IPS DF 19.7 (cell line): ENCODE results near the gene FARP1.

Experiments
- DNase-seq: peaks from one replicate; pipeline ENCODE4 v3.0.0-alpha.2; 2013; ENCODE audit warnings: low read depth, low spot score

FARP1 gene

DNA sequence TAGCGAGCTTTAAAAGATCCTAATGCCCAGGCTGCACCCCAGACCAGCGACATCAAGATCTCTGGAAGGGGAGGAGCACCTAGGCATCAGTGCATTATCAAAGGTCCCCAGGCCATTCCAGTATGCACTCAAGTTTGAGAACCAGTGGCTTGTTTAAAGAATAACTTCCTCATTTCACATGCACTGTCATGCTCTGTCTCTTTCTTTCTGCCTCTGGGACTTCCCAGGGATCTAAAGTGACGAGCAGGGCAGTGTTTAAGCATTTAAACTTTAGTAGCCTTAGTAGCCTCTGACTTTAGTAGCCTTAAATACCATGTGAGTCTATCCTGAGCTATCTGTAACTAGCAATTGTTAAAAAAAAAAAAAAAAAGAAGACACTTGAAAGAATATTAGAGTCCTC lies 8.9 kb upstream of the FARP1 start:
- DNase-seq = no peak

- DNase-seq = no peak
Observed at GRCh38 chr13:98134901-98135300, 8.0 kb upstream of the FARP1 start.

- no peak for DNase-seq
Observed at GRCh38 chr13:98141091-98141490, 1.8 kb upstream of the FARP1 start.

GRCh38 chr13:98141509-98142379 lies 1.1 kb upstream of the FARP1 start:
- DNase-seq = no peak

DNA sequence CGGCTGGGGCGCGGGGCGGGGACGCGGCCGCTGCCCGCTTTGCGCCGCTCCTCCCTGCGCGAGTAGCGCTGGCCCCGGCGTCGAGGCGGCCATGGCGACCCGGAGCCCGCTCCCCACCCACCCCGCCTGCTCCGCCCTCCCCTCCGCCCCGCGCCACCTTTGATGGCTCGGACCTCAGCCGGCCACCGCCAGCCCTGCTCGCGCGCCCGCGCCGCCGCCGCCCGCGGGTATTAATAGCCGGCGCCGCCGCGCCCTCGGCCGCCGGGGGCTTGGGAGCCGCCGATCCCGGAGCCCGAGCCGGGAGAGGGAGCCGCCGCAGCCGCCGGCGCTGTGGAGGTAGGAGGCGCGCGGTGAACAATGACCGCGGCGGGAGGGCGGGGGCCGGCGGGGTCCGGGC lies 261 bp downstream of the FARP1 start:
- no peak for DNase-seq

GRCh38 chr13:98143601-98144026 lies 720 bp downstream of the FARP1 start:
- no peak for DNase-seq

- DNase-seq = no peak
Observed at GRCh38 chr13:98144027-98144741, 1.3 kb downstream of the FARP1 start.

DNA sequence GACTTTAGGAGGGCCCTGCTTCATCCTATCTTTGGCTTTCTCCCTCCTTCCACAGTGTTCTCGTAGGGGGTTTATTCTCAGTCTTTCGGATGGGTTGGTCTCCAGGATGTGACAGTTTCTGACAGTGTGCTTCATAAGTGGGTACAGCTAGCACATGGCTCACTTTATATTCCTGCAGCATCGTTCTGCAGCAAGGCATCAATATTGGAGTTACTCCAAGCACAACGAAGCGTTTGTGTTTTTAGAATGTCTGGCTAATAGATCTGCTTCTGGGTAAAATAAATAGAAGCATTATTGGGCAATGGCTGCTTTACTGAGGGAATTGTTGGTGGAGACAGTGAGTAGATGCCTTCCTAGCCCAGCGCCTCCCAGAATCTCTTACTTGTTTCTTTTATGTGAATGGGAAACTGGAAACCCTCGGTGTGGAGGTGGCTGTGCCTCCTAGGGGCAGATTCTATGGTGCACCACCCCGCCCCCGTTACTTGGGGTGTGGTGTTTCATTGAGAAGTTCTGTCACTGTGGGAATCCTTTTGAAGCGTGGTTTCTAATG lies 2.0 kb downstream of the FARP1 start:
- no peak for DNase-seq

GRCh38 chr13:98147521-98147920 lies 4.6 kb downstream of the FARP1 start:
- DNase-seq = no peak

- DNase-seq = no peak
Observed at GRCh38 chr13:98150832-98151479, 8.1 kb downstream of the FARP1 start.

- DNase-seq = no peak
Observed at GRCh38 chr13:98155475-98156109, 12.7 kb downstream of the FARP1 start.

- DNase-seq = no peak
Observed at GRCh38 chr13:98156259-98156658, 13.4 kb downstream of the FARP1 start.

GRCh38 chr13:98157188-98157587 lies 14.3 kb downstream of the FARP1 start:
- no peak for DNase-seq

DNA sequence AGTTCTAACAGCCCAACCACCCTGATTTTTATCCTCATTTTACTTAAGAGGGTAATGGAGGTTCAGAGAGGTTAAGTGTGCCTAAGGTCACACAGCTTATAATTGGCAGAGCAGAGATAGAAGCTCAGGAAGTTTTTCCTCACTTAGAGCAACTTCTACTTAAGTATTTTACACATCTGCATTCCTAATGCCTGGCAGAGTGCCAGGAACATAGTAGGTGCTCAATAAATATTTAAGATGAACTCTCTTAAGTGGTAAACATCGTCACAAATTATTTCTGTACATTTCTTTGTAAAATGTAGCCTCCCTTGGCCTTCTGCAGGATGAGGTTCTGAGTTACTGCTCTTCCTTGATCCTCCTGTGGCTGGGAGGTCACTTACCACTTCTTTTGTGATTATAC lies 14.7 kb downstream of the FARP1 start:
- no peak for DNase-seq

DNA sequence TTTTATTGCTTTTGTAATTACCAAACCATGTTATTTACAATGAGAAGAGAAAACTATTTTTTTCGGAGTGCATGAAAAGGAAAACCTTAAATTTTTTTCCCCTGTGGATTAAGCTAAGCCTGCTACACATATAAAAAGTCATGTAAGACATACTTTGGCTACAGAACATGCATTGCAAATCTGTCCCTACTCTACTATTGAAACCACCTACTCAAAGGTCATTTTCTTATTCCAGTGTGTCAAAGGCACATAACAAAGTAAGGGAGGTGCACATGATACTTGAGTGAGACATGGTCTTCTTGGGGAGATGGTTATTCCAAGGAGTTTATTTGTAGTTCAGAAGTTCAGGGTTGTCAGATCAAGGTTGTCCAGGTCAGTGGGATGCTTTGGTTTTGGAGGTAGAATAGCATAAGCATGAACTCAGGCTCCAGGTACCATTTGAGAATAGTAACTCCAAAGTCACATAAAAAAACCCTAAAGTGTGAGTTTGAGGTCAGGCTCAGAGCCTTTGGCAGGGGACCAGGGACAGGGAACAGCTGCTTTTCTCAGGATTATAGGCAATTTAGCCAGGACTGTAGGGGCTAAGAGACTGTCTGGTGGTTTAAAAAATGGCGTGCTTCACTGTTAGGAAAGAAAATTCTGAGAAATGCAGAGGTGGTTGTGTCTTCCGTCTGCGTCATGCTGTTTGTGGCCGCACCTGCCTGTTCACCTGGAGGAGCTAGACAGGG lies 15.4 kb downstream of the FARP1 start:
- DNase-seq = no peak

- no peak for DNase-seq
Observed at GRCh38 chr13:98162935-98163334, 20.0 kb downstream of the FARP1 start.

DNA sequence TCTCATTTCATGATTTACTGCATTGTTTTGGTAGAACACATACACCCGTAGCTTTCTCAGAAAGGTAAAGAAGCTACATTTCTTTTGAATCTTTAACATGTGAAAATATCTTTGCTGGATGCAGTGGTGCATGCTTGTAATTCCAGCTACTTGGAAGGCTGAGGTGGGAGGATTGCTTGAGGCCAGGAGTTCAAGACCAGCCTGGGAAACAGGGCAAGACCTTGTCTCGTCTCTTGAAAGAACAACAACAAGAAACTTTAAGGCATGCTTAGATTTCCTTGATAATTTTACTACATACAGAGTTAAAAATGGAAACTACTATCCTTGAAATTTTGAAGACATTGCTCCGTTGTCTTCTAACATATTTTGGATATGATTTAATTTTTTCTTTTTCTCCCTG lies 26.4 kb downstream of the FARP1 start:
- DNase-seq = no peak

- no peak for DNase-seq
Observed at GRCh38 chr13:98171900-98172589, 29.2 kb downstream of the FARP1 start.

DNA sequence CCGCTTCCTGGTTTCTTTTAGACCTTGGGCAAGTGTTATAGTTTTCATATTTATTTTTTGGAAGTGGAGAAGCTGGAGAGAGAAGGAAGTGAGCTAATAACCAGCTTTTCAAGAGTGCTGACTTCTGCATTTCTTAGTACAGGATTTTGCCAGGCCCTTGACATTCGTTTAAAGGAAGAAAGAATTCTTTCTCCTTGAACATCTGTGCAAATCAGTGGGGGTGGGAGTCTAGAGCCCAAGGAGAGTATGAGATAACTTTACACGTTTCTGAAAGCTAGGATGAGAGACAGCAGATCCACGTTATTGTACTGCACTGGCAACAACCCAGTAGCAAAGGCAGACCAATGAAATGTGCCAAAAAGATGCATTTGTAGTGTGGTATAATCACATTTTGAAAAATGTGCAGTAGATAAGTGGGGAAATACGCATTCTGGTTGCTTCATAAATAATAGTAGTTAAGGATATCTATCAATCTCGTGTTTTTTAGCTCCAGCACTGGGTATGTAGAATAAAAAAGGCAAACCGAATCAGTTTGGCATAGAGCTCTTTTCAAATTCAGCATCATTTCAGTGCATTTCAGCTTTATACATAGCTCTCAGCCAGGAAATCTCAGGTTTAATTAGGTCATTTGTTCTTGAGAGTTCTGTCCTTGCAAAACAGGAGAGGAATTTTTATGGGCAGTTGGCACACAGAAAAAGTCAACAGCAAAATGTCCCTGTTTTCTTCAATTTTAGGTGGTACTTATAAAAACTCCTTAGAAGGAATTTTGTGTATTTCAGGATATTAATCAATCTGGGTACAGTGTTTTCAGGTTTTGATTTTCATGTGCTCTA lies 29.9 kb downstream of the FARP1 start:
- DNase-seq = no peak
